AG08395 (cell line): ENCODE data around the gene UGT1A10.
A peak's percentile ranks its signal among the peaks of the same experiment; 100 is the strongest.

ENCODE experiments used
- DNase-seq: peaks from one replicate; pipeline ENCODE4 v3.0.0; 2012; ENCODE audit warnings: mixed read lengths, low spot score

Gene UGT1A10

DNA sequence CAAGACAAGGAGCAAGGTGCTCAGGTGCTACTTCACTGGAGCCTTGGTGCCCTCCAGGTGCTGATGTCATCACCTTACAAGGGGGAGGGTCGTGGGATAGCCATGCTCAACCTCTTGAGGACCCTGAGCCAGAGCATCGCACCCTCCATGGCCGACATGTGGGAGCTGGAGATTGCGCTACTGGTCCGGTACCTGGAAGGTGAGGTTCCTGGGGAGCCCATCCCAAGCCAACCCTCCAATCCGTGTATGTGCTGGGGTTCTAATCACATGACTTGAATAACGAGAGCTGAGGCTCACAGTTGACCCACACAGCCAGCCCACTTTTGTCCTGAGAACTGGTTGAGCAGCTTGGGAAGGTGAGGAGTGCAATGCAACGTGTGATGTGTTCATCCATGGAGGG is 167.7 kb downstream of the UGT1A10 start:
- no peak for DNase-seq

DNA sequence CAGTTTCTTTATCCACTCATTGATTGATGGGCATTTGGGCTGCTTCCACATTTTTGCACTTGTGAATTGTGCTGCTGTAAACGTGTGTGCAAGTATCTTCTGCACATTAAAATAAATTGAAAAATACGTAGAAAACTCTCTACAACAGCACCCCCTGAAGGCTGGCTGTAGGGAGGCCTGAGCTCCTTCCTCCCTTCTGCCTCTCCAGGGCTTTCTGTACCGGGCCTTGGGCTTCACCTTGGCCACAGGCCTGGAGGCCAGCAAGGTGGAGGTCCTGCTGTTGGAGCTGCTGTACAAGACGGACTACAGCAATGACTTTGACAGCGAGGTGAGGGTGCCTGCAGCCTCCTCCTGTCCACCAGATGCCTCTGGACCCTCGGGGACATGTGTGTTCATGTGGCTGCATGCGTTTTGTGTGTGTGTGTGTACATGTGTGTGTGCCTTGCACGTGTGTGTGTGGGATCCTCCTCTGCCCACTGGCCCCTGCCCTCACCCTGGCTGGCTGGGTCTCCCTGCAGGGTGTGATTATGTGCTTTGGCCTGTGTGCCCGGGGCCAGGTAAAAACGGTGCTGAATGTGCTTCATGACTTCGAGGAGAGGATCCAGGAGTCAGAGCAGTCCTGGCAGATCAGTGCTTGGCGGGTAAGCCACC is 171.1 kb downstream of the UGT1A10 start:
- no peak for DNase-seq

DNA sequence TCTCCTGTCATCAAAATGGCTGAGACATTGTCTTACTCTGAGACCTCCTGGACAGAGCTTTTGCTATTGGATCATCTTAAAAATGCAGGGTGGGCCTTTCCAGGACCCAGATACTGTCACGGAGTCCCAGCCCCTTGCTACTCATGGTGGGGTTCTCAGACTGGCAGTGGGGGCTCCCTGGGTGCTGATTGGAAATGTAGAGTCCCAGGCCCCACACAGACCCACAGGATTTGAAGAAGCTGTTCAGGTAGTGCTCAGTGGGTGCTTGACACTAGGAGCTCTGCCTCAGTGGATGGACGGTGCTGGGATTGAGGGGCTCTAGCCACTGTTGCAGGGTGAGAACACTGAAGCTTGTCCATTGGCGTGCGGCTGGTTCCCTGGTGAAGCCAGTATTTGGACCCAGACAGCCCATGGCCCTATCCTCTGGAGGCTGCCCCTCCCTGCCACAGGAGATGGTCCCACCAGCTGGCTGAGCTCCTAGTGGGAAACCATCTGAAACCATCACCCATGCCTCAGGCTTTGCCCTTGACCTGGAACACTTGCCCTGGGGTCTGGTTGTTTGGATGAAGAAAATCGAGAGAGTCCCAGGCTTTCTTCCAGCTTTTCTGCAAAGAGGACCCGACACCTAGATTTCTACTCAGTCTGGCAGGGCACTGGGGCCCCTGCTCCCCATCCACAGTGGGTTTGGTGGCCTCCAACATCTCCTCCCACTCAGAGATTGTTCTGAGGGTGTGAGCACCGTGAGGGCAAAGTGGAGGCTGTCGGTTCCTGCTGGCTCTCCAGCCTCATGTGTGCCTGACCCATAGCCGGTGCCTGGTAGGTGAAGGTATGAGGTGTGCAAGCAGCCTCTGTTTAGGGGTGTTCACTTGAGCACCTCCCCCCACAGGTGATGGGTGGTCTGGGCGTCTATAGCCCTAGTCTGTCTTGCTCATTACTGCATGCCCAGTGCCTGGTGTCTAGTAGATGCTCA is 172.0 kb downstream of the UGT1A10 start:
- DNase-seq, result no peak

DNA sequence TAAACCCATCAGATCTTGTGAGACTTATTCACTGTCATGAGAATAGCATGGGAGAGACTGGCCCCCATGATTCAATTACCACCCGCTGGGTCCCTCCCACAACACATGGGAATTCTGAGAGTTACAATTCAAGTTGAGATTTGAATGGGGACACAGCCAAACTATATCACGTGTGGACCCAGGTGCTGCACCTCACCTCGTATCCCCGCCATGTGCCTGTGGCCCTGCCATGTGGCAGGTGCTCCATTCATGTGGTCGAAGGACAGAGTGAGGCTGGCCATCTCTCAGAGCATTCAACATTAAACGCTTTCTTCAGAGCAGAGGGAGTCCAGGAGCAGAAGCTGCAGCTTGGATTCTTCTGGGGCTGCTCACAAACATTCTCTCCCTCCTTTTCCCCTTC is 174.1 kb downstream of the UGT1A10 start:
- no peak for DNase-seq

DNA sequence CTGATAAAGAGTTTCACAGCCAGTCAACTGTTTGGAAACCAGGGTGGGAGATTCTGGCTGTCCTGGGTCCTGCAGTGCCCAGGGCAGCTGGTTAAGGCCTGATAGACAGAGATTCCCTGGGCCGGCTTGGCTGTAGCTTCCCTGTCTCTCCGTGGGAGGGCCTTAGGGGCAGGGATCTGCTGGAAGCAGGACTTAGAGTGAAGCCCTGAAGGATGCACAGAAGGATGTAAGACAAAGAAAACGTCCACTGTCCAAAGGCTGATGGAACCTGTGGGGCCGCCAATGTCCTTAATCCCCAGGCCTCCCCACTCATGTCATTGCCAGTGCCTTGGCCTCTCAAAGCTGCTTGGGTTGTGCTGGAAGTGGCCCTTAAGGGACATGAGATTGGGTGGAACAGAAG is 174.8 kb downstream of the UGT1A10 start:
- no peak for DNase-seq

DNA sequence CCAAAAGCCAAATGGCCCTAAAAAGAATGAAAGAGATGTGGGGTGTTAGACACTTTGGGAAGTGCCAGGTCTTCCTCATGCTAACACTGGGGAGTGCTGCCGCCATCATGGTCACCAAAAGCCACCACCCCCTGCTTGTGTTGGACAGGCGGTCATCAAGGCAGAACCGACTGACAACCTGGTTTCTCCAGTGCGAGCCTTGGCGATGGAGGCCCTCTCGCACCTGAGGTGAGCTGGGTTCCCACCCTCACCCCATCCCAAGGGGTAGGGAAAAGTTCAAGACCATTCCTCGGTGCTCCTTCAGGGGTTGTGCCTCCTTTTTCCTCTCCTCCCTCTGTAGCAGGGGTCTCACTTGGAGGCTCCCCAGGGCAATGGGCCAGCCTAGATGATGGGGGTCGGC is 175.5 kb downstream of the UGT1A10 start:
- no peak for DNase-seq

DNA sequence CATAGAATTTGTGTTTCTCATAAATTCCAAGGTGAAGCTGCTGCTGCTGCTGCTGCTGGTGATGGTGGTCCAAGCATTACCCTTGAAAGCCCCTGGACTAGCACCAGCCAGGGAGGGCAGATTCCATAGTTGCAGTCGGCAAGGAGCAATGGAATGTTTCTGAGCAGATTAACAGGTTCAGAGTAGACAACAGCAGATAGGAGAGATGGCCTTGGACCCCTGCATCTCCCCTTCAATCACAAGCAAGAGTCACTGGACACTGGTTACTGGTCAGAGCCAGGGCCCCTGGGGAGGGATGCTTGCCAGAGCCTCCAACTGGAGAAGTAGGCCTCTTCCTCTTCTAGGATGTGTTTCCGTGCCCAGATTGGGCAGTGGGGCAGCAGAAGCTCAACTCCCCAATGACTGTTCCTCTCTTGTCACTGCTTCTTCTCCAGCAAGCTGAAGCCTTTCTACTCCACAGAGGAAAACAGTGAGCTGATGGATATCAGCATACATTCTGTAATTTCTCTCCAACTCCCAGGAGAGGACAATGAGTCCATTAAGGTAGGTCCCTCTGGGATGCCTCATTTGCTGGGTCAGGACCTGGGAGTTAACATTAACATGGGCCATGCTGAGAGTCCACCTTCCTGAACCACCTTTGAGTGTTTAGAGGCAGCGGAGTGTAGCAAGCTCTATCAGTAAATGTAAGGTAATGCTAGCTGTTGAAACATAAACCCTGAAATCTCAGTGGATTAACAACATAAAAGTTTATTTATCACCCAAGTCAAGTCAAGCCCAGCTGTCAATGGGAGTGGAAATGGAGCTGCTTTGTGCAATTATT is 177.2 kb downstream of the UGT1A10 start:
- DNase-seq, result no peak

DNA sequence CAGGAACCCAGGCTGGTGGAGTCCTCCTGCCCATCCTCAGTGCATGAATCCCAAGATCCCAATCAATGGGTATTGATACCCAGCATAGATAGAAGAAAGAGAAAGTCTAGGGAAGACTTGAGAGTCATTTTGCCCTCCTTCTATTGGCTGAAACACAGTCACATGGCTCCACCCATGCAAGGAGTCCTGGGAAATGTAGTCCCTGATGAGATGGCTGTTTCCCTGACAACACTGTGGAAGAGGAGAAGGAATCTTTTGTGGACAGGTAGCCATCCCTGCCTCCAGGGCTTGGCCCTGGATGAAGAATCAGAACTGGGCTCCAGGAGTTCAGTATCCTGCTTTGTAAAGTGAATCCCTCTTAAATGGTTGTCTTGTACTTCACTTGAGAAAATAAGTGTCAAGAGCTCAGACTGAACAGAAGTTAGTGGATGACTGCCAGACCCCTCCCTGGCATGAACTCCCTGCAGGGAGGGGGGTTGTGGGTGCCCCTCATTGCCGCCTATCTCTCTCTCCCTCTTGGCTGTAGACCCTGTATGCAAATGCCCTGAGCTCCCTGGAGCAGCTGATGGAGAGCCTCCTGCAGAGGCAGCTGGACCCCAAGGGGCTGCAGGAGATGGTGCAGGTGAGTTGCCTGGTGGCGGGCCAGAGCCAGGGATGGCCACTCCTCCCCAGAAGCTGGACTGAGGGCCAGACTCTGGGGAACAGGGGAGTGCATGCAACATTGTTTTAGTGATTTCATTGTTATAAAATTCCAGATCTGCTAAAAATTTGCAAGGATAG is 178.0 kb downstream of the UGT1A10 start:
- DNase-seq, result no peak

DNA sequence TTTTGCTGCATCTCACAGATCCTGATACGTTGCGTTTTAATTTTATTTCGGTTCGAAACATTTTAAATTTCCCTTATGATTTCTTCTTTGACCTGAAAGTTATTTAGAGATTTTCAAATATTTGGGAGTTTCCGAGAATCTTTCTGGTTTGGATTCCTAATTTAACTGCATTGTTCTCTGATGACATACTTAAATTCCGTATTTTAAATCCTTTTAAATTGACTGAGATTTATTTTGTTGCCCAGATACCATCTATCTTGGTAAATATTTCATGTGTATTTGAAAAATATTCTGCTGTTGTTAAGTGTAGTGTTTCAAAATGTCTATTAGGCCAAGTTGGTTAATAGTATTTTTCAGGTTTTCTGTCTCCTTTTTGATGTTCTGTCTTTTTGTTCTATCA is 179.6 kb downstream of the UGT1A10 start:
- no peak for DNase-seq

DNA sequence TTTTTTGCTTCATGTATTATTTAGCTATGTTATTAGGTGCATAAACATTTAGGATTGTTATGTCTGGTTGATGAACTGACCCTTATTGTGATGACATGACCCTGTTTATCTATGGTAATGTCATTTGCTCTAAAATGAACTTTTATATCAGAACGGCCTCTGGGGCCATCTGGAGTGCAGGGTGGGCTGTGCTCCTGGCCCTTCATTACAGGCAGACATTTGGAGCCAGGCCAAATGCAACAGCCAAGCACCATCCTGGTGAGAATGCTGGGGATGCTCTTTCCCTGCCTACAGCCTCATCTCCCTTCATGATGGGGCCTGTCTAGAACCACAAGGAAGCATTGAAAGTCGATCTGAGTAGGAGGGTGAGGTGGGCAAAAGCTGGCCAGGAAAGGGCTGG is 180.1 kb downstream of the UGT1A10 start:
- DNase-seq, result no peak

DNA sequence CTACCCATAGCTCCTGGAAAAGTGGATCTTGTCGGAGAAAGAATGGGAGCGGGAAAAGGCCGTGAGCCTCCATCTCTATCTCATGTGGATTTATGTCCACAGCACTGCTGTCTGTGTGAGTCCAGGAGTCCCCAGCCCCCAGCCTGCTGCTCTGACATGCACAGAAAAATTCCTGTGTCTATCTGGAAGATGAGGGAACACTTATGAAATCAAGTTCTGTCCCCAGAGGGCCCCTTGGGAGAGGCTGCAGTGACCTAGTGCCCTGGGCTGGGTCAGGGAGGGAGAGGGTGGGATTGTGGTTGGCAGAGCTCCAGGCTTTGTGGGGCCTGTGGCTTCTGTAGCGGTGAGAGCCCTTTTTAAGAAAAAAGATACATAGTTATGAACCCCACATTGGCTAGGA is 180.5 kb downstream of the UGT1A10 start:
- DNase-seq, result no peak

DNA sequence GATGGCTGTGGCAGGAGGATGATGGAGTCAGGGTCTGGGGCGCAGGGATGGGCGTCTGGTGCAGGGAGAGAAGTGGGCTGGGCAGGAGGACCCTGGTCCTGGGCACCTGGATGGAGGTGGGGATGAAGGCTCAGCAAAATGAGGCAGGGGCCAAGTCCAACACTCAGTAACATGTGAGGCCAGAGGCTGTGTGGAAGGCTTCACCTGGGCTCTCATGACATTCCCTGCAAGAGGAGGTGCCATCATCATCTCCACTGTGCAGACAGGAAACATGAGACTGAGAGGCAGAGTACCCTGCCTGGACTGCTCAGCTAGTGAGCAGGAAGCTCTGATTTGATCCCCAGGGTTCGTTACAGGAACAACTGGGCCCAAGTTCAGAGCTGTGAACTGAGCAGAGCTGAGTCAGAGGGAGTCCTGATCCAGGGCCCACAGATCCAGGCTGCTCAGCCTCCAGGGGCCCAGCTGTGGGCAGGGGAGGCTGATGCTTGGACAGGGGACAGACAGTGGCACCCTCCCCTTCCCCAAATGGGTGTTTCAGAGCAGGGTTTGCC is 181.2 kb downstream of the UGT1A10 start:
- DNase-seq, result no peak

DNA sequence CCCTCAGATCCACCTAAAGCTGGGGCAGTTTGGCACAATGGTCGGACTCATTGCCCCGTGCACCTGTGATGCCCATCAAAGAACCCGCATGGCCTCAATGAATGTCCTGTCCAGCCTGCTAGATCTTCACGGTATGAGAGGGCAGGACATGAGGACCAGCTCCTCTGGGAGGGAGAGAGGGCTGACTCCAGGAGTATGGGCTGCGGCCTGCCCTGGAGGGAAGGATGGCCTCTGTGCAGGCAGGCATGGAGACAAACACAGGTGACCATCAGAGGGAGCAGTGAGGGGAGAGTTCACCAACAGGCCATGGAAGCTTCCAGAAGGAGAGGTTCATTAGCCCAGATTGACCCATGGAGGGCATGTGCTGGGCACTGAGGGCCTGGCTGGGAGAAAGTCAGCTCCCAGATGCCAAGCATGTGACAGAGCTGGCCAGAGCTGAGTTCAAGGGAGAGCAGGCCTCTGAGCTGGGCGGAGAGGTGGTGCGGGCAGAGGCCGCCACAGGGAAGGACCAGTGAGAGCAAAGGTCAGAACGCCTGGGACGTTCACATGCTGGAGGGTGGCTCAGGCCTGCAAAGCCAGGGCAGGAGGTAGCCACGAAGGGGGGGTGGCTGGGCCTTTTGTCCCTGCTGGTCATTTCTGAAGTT is 181.9 kb downstream of the UGT1A10 start:
- DNase-seq, result no peak

DNA sequence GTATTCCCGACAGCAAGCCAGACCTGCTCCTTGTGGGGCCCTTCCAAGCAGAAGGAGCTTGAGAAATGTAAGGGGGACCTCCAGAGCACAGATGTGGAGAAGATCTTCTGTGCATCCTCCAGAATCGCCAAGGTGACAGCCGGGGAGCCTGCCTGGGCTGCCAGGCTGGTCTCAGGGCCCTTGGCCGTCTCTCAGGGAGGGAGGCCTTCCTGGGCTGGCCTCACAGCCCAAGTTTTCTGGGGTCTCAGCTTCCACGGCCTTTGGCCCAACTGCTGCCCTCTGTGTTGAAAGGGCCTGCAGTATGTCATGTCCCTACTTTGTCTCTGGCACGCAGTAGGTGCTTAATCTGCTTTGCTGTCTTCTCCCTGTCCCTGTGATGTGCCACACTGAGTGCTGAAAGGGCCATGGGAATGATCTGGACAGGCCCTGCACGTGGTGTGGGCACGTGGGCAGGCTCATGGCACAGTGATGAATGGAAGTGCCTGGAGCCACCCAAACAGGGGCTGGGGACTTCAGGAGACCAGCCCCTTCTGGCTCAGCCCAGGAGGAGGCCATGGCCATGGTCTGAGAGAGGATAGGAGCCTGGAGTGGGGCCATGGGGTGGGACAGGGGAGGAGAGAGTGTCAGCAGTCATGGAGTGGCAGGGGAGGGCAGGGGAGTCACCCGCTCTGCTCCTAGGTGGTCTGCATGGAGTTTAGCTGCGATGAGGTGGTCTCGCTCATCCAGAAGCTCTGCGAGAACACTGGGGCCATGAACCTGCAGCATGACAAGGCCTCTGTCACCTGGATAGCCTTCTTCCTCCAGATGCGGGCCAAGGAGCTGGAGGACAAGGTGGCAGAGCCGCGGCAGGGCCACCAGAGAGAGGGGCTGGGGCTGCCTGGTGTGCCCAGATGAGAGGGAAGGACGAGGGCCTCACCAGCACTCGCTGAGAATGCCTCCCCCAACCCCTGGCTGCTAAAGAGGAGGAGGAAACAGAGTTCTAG is 182.7 kb downstream of the UGT1A10 start:
- no peak for DNase-seq

DNA sequence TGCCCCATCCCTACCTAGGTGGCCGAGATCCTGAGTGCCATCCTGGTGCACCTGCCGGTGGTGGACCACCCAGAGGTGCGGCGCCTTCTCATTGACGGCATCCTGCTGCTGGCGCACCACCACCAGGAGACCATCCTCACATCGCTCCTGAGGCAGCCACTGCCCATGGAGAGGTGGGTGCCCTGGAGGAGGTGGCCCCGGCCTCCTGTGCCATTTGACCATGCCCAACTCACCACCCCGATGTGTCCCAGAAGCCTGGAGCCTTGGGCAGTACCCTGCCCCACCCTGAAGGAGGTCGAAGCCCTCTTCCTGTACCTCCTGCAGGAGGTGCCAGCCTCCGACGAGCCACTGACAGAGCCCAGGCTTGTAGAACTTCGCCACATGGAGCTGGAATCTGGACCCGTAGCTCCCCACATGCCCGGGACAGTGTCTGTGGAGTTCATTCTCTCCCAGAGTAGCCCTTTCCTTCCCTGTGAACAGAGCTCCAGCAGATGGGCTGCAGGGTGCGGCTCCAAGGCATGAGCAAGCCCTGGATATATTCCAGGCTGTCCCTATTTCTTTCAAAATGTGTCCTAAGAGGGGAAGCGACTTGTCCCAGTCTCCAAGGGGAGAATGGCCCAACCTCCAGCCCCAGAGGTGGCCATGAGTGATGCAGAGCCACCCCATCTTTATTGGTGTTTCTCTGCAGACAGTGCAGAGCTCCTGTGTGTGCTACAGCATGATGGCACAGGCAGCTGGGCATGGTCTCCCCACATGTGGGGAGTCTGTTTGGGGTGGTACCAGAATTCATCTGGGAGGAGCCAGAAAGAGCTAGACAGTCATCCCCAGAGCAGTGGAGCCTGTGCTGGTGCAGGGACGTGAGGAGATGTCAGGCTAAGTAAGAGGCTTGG is 183.9 kb downstream of the UGT1A10 start:
- peak; percentile 27 for DNase-seq

DNA sequence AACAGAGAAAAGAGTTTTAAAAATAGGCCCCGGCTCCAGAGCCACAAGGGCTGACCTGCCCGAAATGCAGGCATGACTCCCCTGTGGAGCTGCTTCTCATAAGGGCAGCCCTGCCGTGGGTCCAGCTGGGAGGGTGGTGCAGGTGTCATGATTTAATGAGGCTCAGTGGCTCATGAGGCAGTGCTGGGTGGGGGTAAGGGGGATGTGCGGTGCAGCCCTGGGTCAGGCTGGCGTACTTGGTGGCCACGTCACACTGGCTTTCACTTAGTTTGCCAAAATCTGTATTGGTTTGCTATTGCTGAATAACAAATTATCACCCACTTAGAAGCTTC is 184.5 kb downstream of the UGT1A10 start:
- no peak for DNase-seq

DNA sequence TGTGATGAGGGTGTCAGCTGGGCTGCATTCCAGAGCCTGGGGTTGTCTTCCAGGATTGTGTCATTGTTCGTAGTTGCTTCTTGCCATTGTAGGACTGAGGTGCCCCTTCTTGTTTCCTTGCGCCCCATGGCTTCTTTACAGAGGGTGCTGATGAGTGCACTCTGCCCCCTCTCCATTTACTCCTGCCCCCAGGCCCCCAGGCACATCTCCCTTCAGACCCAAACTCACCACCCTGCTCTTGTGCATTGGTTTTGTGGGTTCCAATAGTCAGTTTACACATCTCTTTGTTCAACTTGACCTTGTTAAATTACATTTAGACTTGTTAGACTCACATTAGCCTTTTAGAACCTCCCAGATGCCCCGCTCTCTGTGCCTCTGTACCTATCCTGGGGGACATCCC is 184.9 kb downstream of the UGT1A10 start:
- DNase-seq, result no peak

DNA sequence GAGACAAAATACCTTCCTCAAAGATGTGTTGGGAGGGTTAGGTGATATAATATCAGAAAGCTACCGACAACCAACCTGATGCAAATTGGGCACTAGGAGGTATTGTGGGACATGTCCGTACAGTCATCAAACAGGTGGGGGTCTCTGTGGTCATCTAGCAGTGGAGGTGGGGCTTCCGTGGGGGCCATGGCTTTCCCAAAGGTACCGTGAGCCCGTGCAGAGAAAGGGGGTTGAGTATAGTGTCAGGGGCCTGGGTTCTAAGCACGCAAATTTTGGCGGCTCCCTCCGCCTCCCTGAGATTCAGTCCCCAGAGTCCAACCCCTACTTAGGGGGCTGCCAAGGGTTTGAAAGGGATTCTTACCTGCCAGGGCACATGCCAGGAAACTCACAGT is 185.5 kb downstream of the UGT1A10 start:
- no peak for DNase-seq
